ENCODE data around the gene HOXD10. TPM values are rescaled to one million over a fixed set of nuclear protein-coding genes. Genes with fewer than 3 reads are reported as not detected.

HOXD10 gene
- total and polyA plus RNA-seq, 2 of the 13 experiments (the other 11 are each of a cell fraction or from before 2014, with no cell fraction given), result not detected

DNA sequence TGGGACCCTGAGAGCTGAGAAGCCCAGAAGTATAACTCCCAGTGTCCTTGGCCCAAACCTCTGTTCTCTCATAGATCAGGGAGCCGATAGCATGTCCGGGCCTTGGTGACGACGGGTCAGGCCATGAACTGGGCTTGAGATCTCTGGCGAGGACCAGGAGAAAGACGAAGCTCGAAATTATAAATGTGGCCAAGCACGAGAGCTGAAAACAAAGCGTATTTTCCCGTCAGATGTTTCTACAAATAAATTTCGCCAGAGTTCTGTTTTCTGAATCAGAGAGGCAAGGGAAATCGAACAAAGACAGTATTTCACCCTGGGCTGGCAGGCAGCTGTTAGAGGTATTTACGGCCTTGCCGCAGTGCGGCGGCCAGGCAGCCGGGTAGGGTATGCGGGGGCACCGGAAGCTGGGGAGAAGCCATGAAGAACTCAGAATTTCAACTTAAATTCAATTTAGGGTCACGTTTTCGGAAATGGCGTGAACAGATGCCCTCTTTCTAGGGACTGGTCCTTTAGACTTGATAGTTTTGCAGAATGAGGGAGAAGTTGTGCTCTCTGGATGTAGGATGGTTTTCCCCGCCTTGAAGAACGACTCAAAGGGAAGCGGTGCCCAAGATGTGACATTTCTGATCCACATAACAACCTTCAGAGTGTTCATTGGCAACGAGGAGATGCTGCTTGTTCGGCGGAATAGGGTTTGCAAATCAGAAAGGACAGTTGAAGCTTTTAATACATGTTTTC lies 22.5 kb downstream of the HOXD10 start:
- Histone ChIP-seq H3K9ac (ENCODE audit: insufficient read depth, low read depth, low read length) (no peak overlapping the region), H3K4me2 (ENCODE audit: low read depth, low read length) (no peak overlapping the region), H3K36me3 (replicated peaks in 1 of 2; ENCODE audit: control insufficient read depth in 1 of 2, insufficient read depth in 2 of 2, low read length in 2 of 2) (no peaks in the 10 kb centered on the region), H3K9me3 (ENCODE audit: low read length) (no peaks in the 10 kb centered on the region), H3K27me3 (ENCODE audit: control insufficient read depth in 1 of 2, insufficient read depth in 2 of 2, low read length in 2 of 2) (peaks cover 8 to 91% of the 10 kb centered on the region in 2 experiments; a peak in 4 of 5 replicates), H3K4me3 (replicated peaks in 1 of 3; ENCODE audit: insufficient read depth in 1 of 3, low read depth in 2 of 3, low read length in 3 of 3) (no peak overlapping the region), H4K20me1 (ENCODE audit: insufficient read depth, low read length) (no peaks in the 10 kb centered on the region), H3K27ac (ENCODE audit: extremely low read length, insufficient read depth, low read length) (no peak overlapping the region), H3K4me1 (ENCODE audit: insufficient read depth, low read length) (peaks cover 11% of the 10 kb centered on the region), H2AFZ (ENCODE audit: low read length) (no peak overlapping the region), H3K79me2 (ENCODE audit: insufficient read depth, low read length) (no peaks in the 10 kb centered on the region)
- CTCF ChIA-PET (ENCODE audit: low intra/inter-chr PET ratio, low total read pairs), result interaction anchor here (1.1 to 2.5 kb wide), 2 partner anchors 247 to 316 kb away, joined by 4 to 83 read pairs; no protein-coding TSS in a partner anchor
- 41% methylated on average over 28 of the region's 28 CpGs for WGBS (ENCODE audit: low lambda C conversion rate)
- DNase-seq (ENCODE audit: low spot score), result no peak
- no peak for ATAC-seq
- BruUV-seq (replicated peaks), result no TSS peak
- intact Hi-C loops (cut with micrococcal nuclease; ENCODE audit: unreplicated experiment), result no loop called here
- POLR2A ChIA-PET, result no interaction called here
- in situ Hi-C loops (cut with HindIII; ENCODE audit: extremely low pct_ligation_motif_present, low pct_unique_long_range_greater_than_20kb), result no loop called here
- FAIRE-seq, result no peak
- TF ChIP-seq, protein P1, sequence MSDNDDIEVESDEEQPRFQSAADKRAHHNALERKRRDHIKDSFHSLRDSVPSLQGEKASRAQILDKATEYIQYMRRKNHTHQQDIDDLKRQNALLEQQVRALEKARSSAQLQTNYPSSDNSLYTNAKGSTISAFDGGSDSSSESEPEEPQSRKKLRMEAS (IDR thresholded peaks at IDR 0.05), result no peak
- TF ChIP-seq, protein P2, sequence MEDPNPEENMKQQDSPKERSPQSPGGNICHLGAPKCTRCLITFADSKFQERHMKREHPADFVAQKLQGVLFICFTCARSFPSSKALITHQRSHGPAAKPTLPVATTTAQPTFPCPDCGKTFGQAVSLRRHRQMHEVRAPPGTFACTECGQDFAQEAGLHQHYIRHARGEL (CRISPR knock-in tag; IDR thresholded peaks at IDR 0.05), result no peak
- no peak for TF ChIP-seq ZNF124 (CRISPR knock-in tag; IDR thresholded peaks at IDR 0.05)
- no peak for TF ChIP-seq ZNF251 (CRISPR knock-in tag; IDR thresholded peaks at IDR 0.05)
- no peak for TF ChIP-seq ZNF605 (CRISPR knock-in tag; IDR thresholded peaks at IDR 0.05)
- TF ChIP-seq, protein P3, sequence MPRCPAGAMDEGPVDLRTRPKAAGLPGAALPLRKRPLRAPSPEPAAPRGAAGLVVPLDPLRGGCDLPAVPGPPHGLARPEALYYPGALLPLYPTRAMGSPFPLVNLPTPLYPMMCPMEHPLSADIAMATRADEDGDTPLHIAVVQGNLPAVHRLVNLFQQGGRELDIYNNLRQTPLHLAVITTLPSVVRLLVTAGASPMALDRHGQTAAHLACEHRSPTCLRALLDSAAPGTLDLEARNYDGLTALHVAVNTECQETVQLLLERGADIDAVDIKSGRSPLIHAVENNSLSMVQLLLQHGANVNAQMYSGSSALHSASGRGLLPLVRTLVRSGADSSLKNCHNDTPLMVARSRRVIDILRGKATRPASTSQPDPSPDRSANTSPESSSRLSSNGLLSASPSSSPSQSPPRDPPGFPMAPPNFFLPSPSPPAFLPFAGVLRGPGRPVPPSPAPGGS (CRISPR knock-in tag; IDR thresholded peaks at IDR 0.05), result no peak
- TF ChIP-seq, protein P4, sequence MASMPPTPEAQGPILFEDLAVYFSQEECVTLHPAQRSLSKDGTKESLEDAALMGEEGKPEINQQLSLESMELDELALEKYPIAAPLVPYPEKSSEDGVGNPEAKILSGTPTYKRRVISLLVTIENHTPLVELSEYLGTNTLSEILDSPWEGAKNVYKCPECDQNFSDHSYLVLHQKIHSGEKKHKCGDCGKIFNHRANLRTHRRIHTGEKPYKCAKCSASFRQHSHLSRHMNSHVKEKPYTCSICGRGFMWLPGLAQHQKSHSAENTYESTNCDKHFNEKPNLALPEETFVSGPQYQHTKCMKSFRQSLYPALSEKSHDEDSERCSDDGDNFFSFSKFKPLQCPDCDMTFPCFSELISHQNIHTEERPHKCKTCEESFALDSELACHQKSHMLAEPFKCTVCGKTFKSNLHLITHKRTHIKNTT (CRISPR knock-in tag; IDR thresholded peaks at IDR 0.05), result no peak
- TF ChIP-seq, protein P5, sequence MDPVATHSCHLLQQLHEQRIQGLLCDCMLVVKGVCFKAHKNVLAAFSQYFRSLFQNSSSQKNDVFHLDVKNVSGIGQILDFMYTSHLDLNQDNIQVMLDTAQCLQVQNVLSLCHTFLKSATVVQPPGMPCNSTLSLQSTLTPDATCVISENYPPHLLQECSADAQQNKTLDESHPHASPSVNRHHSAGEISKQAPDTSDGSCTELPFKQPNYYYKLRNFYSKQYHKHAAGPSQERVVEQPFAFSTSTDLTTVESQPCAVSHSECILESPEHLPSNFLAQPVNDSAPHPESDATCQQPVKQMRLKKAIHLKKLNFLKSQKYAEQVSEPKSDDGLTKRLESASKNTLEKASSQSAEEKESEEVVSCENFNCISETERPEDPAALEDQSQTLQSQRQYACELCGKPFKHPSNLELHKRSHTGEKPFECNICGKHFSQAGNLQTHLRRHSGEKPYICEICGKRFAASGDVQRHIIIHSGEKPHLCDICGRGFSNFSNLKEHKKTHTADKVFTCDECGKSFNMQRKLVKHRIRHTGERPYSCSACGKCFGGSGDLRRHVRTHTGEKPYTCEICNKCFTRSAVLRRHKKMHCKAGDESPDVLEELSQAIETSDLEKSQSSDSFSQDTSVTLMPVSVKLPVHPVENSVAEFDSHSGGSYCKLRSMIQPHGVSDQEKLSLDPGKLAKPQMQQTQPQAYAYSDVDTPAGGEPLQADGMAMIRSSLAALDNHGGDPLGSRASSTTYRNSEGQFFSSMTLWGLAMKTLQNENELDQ (CRISPR knock-in tag; IDR thresholded peaks at IDR 0.05; ENCODE audit: borderline replicate concordance), result no peak
- TF ChIP-seq, protein P6, sequence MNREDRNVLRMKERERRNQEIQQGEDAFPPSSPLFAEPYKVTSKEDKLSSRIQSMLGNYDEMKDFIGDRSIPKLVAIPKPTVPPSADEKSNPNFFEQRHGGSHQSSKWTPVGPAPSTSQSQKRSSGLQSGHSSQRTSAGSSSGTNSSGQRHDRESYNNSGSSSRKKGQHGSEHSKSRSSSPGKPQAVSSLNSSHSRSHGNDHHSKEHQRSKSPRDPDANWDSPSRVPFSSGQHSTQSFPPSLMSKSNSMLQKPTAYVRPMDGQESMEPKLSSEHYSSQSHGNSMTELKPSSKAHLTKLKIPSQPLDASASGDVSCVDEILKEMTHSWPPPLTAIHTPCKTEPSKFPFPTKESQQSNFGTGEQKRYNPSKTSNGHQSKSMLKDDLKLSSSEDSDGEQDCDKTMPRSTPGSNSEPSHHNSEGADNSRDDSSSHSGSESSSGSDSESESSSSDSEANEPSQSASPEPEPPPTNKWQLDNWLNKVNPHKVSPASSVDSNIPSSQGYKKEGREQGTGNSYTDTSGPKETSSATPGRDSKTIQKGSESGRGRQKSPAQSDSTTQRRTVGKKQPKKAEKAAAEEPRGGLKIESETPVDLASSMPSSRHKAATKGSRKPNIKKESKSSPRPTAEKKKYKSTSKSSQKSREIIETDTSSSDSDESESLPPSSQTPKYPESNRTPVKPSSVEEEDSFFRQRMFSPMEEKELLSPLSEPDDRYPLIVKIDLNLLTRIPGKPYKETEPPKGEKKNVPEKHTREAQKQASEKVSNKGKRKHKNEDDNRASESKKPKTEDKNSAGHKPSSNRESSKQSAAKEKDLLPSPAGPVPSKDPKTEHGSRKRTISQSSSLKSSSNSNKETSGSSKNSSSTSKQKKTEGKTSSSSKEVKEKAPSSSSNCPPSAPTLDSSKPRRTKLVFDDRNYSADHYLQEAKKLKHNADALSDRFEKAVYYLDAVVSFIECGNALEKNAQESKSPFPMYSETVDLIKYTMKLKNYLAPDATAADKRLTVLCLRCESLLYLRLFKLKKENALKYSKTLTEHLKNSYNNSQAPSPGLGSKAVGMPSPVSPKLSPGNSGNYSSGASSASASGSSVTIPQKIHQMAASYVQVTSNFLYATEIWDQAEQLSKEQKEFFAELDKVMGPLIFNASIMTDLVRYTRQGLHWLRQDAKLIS (CRISPR knock-in tag; IDR thresholded peaks at IDR 0.05), result no peak
- no peak for TF ChIP-seq SAFB2 (CRISPR knock-in tag; IDR thresholded peaks at IDR 0.05; ENCODE audit: borderline replicate concordance, low read depth)
- TF ChIP-seq ZNF777 (CRISPR knock-in tag; IDR thresholded peaks at IDR 0.05), result no peak

All from HepG2 (cell line).